22Rv1 (cell line): Measurements from ENCODE around the gene CPNE8.

Source experiments
- ZFX ChIP-seq: fragments of 450-650 bp; IDR thresholded peaks from 2 replicates; pipeline ENCODE4 v1.6.1; 2017; ENCODE audit warnings: antibody characterized with exemption, borderline replicate concordance
- TF ChIP-seq, protein P1 (sequence below): fragments of 450-650 bp; IDR thresholded peaks from 2 replicates; pipeline ENCODE4 v1.5.1; 2017; ENCODE audit warnings: mild to moderate bottlenecking

DNA sequence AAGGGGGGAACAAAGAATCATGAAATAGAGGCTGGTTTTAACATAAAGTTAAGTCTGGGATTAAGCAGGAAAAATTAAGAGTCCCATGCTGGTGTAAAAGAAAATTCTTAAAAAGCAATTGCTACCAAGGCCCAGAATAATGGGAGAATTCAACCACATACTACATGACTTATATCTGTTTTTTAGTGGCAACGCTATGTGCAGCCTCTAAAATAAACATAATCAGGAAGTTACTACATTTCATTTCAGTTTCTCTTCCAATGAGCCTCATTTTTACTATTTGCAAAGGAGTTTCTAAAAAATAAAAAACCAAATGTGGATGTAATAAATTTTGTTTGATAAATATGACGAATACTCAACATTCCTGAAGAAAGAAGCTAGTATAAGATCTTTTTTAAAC, 58.1 kb downstream of the CPNE8 start:
- TF ChIP-seq, protein P1, sequence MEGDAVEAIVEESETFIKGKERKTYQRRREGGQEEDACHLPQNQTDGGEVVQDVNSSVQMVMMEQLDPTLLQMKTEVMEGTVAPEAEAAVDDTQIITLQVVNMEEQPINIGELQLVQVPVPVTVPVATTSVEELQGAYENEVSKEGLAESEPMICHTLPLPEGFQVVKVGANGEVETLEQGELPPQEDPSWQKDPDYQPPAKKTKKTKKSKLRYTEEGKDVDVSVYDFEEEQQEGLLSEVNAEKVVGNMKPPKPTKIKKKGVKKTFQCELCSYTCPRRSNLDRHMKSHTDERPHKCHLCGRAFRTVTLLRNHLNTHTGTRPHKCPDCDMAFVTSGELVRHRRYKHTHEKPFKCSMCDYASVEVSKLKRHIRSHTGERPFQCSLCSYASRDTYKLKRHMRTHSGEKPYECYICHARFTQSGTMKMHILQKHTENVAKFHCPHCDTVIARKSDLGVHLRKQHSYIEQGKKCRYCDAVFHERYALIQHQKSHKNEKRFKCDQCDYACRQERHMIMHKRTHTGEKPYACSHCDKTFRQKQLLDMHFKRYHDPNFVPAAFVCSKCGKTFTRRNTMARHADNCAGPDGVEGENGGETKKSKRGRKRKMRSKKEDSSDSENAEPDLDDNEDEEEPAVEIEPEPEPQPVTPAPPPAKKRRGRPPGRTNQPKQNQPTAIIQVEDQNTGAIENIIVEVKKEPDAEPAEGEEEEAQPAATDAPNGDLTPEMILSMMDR = no peak
- no peak for TF ChIP-seq ZFX
